T-helper 17 cell (primary cell): Measurements from ENCODE around the gene CACNA1E. TPM values are rescaled to one million over a fixed set of nuclear protein-coding genes. Genes with fewer than 3 reads are reported as not detected.
"Not testable (repeated sequence)": the region's sequence is repeated elsewhere in the genome, so short reads cannot be mapped to it uniquely, and the experiment has no call there.

Experiments
- ATAC-seq: fragments of 150-1000 bp; cut with Tn5 transposase; 2 replicates; pipeline ENCODE4 v1.10.0; 2021; ENCODE audit warnings: mild to moderate bottlenecking, moderate library complexity
- DNase-seq, 3 donors: peaks; one replicate each; pipeline versions ENCODE4 v3.0.0 to v3.0.0-alpha.2; 2020 to 2021
- H3K9me3 ChIP-seq: one replicate; pipeline ENCODE4 v1.7.0; 2013; ENCODE audit warnings: low read length, mild to moderate bottlenecking; ENCODE audit not compliant: control insufficient read depth, poor library complexity, severe bottlenecking
- H3K27ac Mint-ChIP-seq: one replicate; pipeline ENCODE4 v1.8.0; 2022; ENCODE audit warnings: mild to moderate bottlenecking, moderate library complexity, mixed read lengths
- H3K27me3 Mint-ChIP-seq: one replicate; pipeline ENCODE4 v1.8.0; 2022; ENCODE audit warnings: mixed read lengths
- H3K36me3 Mint-ChIP-seq: one replicate; pipeline ENCODE4 v1.8.0; 2022; ENCODE audit warnings: low read depth, mixed read lengths
- H3K4me1 Mint-ChIP-seq: one replicate; pipeline ENCODE4 v1.8.0; 2022; ENCODE audit warnings: mild to moderate bottlenecking, mixed read lengths
- H3K4me3 Mint-ChIP-seq: one replicate; pipeline ENCODE4 v1.8.0; 2022; ENCODE audit warnings: mild to moderate bottlenecking, moderate library complexity, mixed read lengths
- total RNA-seq, 4 donors: library from RNA in 2 of 4; stranded (reverse) in 2 of 4; gene quantifications; one replicate each; pipeline ENCODE4 v1.2.3 and lab custom pipeline; 2022 to 2026

CACNA1E gene
- total RNA-seq, 2 donors from 2014 or later, result not detected

DNA sequence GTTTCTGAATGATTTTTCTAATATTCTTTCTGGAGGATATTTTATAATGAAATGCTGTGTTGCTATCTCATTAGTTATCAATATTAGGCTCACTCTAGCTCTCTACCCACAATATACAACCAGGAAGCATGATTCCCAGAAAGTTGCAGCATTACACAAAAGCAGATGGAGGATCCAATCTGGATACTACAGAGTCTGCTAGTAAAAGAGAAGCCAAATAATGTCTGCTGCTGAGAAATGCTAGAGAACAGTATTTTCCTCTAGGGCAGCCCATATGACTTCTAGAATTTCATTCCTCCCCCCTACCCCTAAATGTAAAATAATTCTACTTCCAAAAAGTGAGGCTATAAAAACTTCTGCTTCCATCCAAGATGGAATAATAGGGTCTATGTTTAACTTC is 338.4 kb downstream of the CACNA1E start:
- Mint-ChIP-seq H3K4me3 (no peak overlapping the region), H3K27me3 (peaks cover 10% of the 10 kb centered on the region), H3K4me1 (no peaks in the 10 kb centered on the region), H3K27ac (no peak overlapping the region), H3K36me3 (no peaks in the 10 kb centered on the region)
- H3K9me3 ChIP-seq, result no peaks in the 10 kb centered on the region
- DNase-seq (no peak), ATAC-seq (no peak)

DNA sequence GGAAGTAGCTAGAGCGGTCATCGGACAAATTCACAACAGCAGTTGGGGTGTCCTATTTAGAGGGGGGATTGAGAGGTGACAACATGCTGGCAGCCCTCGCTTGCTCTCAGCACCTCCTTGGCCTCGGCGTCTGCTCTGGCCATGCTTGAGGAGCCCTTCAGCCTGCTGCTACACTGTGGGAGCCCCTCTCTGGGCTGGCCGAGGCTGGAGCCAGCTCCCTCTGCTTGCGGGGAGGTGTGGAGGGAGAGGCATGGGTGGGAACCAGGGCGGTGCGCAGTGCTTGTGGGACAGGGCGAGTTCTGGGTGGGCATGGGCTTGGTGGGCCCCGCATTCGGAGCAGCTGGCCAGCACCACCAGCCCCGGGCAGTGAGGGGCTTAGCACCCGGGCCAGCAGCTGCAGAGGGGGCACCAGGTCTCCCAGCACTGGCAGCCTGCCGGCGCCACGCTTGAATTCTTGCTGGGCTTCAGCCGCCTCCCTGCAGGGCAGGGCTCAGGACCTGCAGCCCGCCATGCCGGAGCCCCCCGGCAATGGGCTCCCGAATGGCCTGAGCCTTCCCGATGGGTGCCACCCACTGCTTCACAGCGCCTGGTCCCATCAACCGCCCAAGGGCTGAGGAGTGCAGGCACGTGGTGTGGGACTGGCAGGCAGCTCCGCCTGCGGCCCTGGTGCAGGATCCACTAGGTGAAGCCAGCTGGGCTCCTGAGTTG is 349.0 kb downstream of the CACNA1E start:
- not testable (repeated sequence) for ATAC-seq, H3K27ac Mint-ChIP-seq, DNase-seq, H3K4me3 Mint-ChIP-seq, H3K36me3 Mint-ChIP-seq, H3K4me1 Mint-ChIP-seq, H3K9me3 ChIP-seq
- H3K27me3 Mint-ChIP-seq, result peaks cover 11% of the 10 kb centered on the region

DNA sequence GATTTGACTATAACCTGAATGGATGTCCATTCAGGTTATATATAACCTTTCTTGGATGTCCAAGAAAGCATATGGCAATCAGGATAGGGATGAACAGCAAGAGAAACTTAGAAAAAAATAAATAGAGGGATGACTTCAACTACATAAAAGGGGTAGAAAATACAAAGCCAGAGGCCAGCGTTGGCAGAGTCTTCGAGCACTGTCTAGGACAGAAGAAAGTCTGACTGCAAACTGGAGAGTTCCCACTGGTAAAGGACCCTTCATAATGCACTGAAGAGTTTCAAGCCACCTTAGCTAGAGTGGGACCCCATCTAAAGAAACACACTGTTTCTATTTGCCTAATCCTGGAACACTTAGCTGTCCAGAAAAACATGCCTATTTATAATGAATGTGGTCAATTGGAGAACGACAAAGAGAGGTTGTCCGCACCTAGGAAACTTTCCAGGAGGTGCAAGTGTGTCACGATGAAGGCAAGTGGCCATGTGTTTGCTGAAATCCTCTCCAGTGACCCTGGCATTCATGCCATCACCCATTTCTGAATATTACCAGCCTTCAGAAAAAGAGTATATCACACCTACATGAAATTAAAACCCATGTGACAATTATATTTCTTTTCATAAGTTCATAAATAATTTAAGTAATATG is 362.8 kb downstream of the CACNA1E start:
- H3K27me3 Mint-ChIP-seq, result peaks cover 23% of the 10 kb centered on the region
- no peaks in the 10 kb centered on the region for H3K9me3 ChIP-seq
- no peaks in the 10 kb centered on the region for H3K4me1 Mint-ChIP-seq

DNA sequence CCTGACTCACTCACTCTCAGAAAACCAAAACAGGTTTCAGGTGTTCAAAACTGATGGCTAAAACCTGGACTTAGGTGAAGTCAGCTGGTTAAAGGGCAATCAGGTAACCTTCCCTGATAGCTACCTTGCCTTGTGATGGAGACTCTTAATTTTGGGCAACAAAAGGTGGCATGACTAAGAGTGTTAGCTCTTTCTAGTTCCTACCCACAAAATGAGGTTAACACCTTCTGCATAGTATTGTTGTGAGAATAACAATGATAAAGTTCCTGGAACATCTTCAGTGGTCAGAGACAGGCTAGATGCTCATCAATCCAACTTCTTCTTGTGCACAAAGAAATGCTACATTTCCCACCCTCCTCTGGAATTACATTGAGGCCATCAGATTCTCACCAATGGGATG is 363.4 kb downstream of the CACNA1E start:
- H3K9me3 ChIP-seq, result no peaks in the 10 kb centered on the region
- ATAC-seq (no peak), DNase-seq (no peak)
- Mint-ChIP-seq H3K4me1 (no peaks in the 10 kb centered on the region), H3K4me3 (no peak overlapping the region), H3K27me3 (peaks cover 23% of the 10 kb centered on the region), H3K27ac (no peak overlapping the region), H3K36me3 (no peaks in the 10 kb centered on the region)

More for the DNA sequence above, 362.8 kb downstream of the CACNA1E start:
- no peak overlapping the region for H3K4me3 Mint-ChIP-seq
- no peaks in the 10 kb centered on the region for H3K36me3 Mint-ChIP-seq
- no peak overlapping the region for H3K27ac Mint-ChIP-seq
- ATAC-seq, result no peak
- DNase-seq, result no peak

DNA sequence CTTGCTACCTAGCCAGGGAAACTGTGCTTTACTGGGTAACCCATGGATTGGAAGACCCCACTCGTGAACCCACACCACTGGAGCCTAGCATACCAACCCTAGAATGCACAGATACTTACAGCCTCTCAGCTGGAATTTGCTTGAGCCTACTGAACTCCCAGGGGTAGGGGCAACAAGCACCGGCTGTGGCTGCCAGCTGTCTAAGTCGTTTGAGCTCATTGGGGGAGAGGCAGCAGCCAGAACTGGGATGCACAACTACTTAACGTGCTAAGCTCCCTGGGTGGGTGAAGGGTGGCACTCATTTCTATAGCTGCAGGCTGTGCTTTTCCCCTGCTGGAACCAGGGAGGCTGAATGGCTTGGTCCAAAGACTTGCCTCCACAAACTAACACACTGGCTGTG is 365.8 kb downstream of the CACNA1E start:
- Mint-ChIP-seq H3K4me3 (no peak overlapping the region), H3K27me3 (peaks cover 5% of the 10 kb centered on the region), H3K4me1 (no peaks in the 10 kb centered on the region), H3K36me3 (no peaks in the 10 kb centered on the region), H3K27ac (no peak overlapping the region)
- DNase-seq (no peak), ATAC-seq (no peak)
- H3K9me3 ChIP-seq, result no peaks in the 10 kb centered on the region

DNA sequence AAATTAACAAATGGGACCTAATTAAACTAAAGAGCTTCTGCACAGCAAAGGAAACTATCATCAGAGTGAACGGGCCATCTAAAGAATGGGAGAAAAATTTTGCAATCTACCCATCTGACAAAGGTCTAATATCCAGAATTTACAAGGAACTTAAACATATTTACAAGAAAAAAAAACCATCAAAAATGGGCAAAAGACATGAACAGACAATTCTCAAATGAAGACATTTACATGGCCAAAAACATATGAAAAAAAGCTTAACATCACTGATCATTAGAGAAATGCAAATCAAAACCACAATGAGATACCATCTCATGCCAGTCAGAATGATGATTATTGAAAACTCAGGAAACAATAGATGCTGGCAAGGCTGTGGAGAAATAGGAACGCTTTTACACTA is 370.9 kb downstream of the CACNA1E start:
- DNase-seq, H3K4me3 Mint-ChIP-seq, H3K4me1 Mint-ChIP-seq, H3K27me3 Mint-ChIP-seq, H3K9me3 ChIP-seq, ATAC-seq, H3K27ac Mint-ChIP-seq, H3K36me3 Mint-ChIP-seq: not testable (repeated sequence)

DNA sequence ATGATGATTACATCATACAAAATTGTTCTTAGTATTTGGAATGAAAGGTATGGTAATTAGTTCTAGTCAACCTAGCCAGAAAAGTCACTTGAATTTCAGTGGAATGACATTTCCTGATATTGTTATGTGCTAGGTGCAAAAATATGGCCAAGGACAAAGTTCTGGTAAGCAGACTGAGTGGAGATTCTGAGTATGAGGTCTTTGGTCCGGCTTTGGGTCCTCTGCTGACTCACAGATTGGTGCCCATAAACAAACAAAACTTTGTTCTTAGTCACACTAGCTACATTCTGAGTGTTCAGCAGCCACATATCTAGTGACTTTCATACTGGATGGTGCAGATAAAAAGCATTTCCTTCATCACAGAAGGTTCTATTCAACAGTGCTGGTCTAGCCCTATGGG is 372.1 kb downstream of the CACNA1E start:
- DNase-seq (no peak), ATAC-seq (no peak)
- no peak overlapping the region for H3K4me3 Mint-ChIP-seq
- no peaks in the 10 kb centered on the region for H3K36me3 Mint-ChIP-seq
- H3K4me1 Mint-ChIP-seq, result no peaks in the 10 kb centered on the region
- no peaks in the 10 kb centered on the region for H3K27me3 Mint-ChIP-seq
- H3K27ac Mint-ChIP-seq, result no peak overlapping the region
- no peaks in the 10 kb centered on the region for H3K9me3 ChIP-seq
